GM23338 (cell line): ENCODE data around the gene CA5B. TPM values are rescaled to one million over a fixed set of nuclear protein-coding genes. Genes with fewer than 3 reads are reported as not detected.

Experiments used
- ATAC-seq: fragments of 200-7000 bp; cut with Tn5 transposase; 3 replicates; pipeline ENCODE4 v1.9.1; 2020
- DNase-seq: peaks from one replicate; pipeline ENCODE4 v3.0.0-alpha.2; 2015; ENCODE audit warnings: low spot score
- H2AFZ ChIP-seq: fragments of 200-600 bp; sonication (generic); 2 replicates; pipeline ENCODE4 v1.8.0; 2016; ENCODE audit warnings: antibody characterized with exemption, mild to moderate bottlenecking, moderate library complexity
- H3F3A ChIP-seq: fragments of 200-600 bp; sonication (generic); replicated peaks from 2 replicates; pipeline ENCODE4 v1.8.0; 2017; ENCODE audit warnings: antibody characterized with exemption, mixed run types, low read depth
- H3K27ac ChIP-seq: fragments of 200-600 bp; sonication (generic); 2 replicates; pipeline ENCODE4 v1.6.1; 2016; ENCODE audit warnings: low read depth
- H3K27me3 ChIP-seq: fragments of 200-600 bp; sonication (generic); 2 replicates; pipeline ENCODE4 v1.8.0; 2016; ENCODE audit warnings: mild to moderate bottlenecking, mixed run types, moderate library complexity; ENCODE audit not compliant: insufficient read depth
- H3K36me3 ChIP-seq: fragments of 200-600 bp; sonication (generic); 2 replicates; pipeline ENCODE4 v1.8.0; 2016; ENCODE audit warnings: mild to moderate bottlenecking; ENCODE audit not compliant: insufficient read depth
- H3K4me1 ChIP-seq: fragments of 200-600 bp; sonication (generic); 2 replicates; pipeline ENCODE4 v1.8.0; 2016; ENCODE audit warnings: mild to moderate bottlenecking, moderate library complexity; ENCODE audit not compliant: insufficient read depth
- H3K4me2 ChIP-seq: fragments of 200-600 bp; sonication (generic); 2 replicates; pipeline ENCODE4 v1.7.1; 2017; ENCODE audit warnings: mixed run types
- H3K4me3 ChIP-seq: fragments of 200-600 bp; sonication (generic); 2 replicates; pipeline ENCODE4 v1.6.1; 2016; ENCODE audit warnings: mixed run types
- H3K79me2 ChIP-seq: fragments of 200-600 bp; sonication (generic); replicated peaks from 2 replicates; pipeline ENCODE4 v1.8.0; 2017; ENCODE audit warnings: mild to moderate bottlenecking; ENCODE audit not compliant: insufficient read depth
- H3K9me2 ChIP-seq: fragments of 200-600 bp; sonication (generic); 2 replicates; pipeline ENCODE4 v1.8.0; 2017; ENCODE audit not compliant: insufficient read depth
- H4K20me1 ChIP-seq: fragments of 200-600 bp; sonication (generic); replicated peaks from 2 replicates; pipeline ENCODE4 v1.8.0; 2017; ENCODE audit warnings: mild to moderate bottlenecking; ENCODE audit not compliant: insufficient read depth
- H3K27ac Mint-ChIP-seq: 2 replicates; pipeline ENCODE4 v1.8.0; 2020; ENCODE audit warnings: inconsistent platforms, mild to moderate bottlenecking, moderate library complexity, mixed read lengths
- H3K27me3 Mint-ChIP-seq: 3 replicates; pipeline ENCODE4 v1.8.0; 2022; ENCODE audit warnings: low read depth, mild to moderate bottlenecking, moderate library complexity, mixed read lengths, inconsistent platforms; ENCODE audit not compliant: insufficient read depth, poor library complexity
- H3K36me3 Mint-ChIP-seq: 3 replicates; pipeline ENCODE4 v1.8.0; 2021; ENCODE audit warnings: low read depth, mild to moderate bottlenecking, inconsistent platforms, moderate library complexity, mixed read lengths
- H3K4me1 Mint-ChIP-seq: 3 replicates; pipeline ENCODE4 v1.8.0; 2020; ENCODE audit warnings: mild to moderate bottlenecking, inconsistent platforms, mixed read lengths
- H3K4me3 Mint-ChIP-seq: 3 replicates; pipeline ENCODE4 v1.8.0; 2021; ENCODE audit warnings: moderate library complexity, mild to moderate bottlenecking, inconsistent platforms, mixed read lengths
- H3K9me3 Mint-ChIP-seq: 3 replicates; pipeline ENCODE4 v1.8.0; 2020; ENCODE audit warnings: moderate library complexity, mild to moderate bottlenecking, inconsistent platforms, mixed read lengths
- CREB1 ChIP-seq: fragments of 250-450 bp; sonication (Bioruptor Pico); IDR thresholded peaks from 2 replicates; pipeline ENCODE4 v1.5.0; 2020; ENCODE audit warnings: low read depth, mild to moderate bottlenecking, moderate library complexity
- EZH2 ChIP-seq: fragments of 200-600 bp; sonication (generic); IDR thresholded peaks from one replicate; pipeline ENCODE4 v1.8.0; 2017; ENCODE audit warnings: antibody characterized with exemption, mild to moderate bottlenecking, low read depth; ENCODE audit not compliant: unreplicated experiment
- EZH2phosphoT487 ChIP-seq: fragments of 200-600 bp; sonication (generic); IDR thresholded peaks from one replicate; pipeline ENCODE4 v1.8.1; 2018; ENCODE audit warnings: antibody characterized with exemption; ENCODE audit not compliant: unreplicated experiment
- JUNB ChIP-seq: IDR thresholded peaks from one replicate; pipeline ENCODE4 v1.6.1; 2016; ENCODE audit warnings: antibody characterized with exemption; ENCODE audit not compliant: unreplicated experiment
- POLR2AphosphoS5 ChIP-seq: IDR thresholded peaks from 2 replicates; pipeline ENCODE4 v1.6.1; 2016; ENCODE audit warnings: antibody characterized with exemption, low read depth
- STAT1 ChIP-seq: IDR thresholded peaks from one replicate; pipeline ENCODE4 v1.6.1; 2016; ENCODE audit warnings: antibody characterized with exemption; ENCODE audit not compliant: unreplicated experiment
- ZNF114 ChIP-seq: fragments of 250-450 bp; sonication (Bioruptor Pico); IDR thresholded peaks from 2 replicates; pipeline ENCODE4 v1.5.0; 2020; ENCODE audit warnings: mild to moderate bottlenecking, moderate library complexity
- ZNF331 ChIP-seq: fragments of 250-450 bp; sonication (Bioruptor Pico); IDR thresholded peaks from 2 replicates; pipeline ENCODE4 v1.5.0; 2020; ENCODE audit warnings: low read depth, mild to moderate bottlenecking, moderate library complexity
- polyA plus RNA-seq: library from polyadenylated mRNA; unstranded; fragments of >200 nt; fragmentation: Nextera tagmentation; extraction: Ambion mirVana; gene quantifications from 2 replicates; pipeline ENCODE4 v1.2.1, GENCODE V29; 2016
- total RNA-seq: library from RNA; depleted of rRNA; stranded (reverse); fragments of >200 nt; shearing (Covaris generic); gene quantifications from 2 replicates; pipeline ENCODE4 v1.2.3, GENCODE V29; 2014
- TF ChIP-seq, protein P1 (sequence below): IDR thresholded peaks from 2 replicates; pipeline ENCODE4 v1.6.1; 2016; ENCODE audit warnings: antibody characterized with exemption
- TF ChIP-seq, protein P2 (sequence below): fragments of 250-450 bp; sonication (Bioruptor Pico); IDR thresholded peaks from 2 replicates; pipeline ENCODE4 v1.5.0; 2020; ENCODE audit warnings: mild to moderate bottlenecking, moderate library complexity

The CA5B gene
- total and polyA plus RNA-seq, 2 experiments from 2014 or later, result 4.8 to 6.1 TPM

DNA sequence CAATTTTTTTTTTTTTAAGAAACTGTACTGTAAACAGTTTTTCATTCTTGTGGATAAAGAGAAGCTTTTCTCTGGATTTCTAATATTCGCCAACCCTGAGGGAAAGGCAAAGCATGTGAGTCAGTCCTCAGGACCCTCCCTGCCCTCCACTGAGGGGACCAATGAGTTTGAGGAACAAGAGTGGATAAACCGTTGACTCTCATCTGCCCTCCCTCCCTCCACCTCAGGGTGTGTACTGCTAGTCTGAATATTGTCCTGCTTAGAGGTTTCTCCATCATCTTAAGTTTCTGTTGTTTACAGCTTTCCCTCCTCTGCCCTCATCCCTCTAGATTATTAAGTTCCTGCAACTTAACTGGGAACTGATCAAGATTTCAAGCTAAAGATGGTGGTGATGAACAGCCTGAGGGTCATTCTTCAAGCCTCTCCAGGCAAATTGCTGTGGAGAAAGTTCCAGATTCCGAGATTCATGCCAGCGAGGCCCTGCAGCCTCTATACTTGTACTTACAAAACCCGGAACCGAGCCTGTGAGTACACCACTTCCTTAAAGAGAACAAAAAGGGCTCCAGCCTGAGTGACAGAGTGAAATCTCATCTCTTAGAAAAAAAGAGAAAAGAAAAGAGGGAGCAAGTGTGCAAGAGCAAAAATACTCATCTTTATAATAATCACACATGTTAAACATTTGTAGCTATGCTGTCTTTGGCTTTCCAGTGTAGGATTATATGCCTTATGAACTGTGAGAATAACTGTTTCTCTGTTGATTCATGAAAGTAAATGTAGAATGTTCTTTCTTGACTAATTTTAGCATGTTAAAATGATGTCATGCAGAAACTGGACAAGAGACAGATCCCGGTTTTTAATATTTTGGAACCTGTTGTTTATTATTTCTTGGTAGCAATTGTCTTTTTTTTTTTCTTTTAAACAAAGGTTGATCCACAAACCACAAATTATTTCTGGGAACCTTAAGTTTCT, 11.9 kb downstream of the CA5B start:
- Histone ChIP-seq H3K27ac (no peak overlapping the region), H3K27me3 (no peaks in the 10 kb centered on the region), H4K20me1 (no peaks in the 10 kb centered on the region), H3K4me1 (peaks cover 30% of the 10 kb centered on the region), H3K4me3 (no peak overlapping the region), H3K79me2 (no peaks in the 10 kb centered on the region), H2AFZ (no peak overlapping the region), H3K9me2 (no peaks in the 10 kb centered on the region), H3K36me3 (no peaks in the 10 kb centered on the region), H3K4me2 (no peak overlapping the region), H3F3A (no peaks in the 10 kb centered on the region)
- ATAC-seq (no peak), DNase-seq (no peak)
- H3K4me3 Mint-ChIP-seq, result no peak overlapping the region
- peak overlapping the region; percentile 44; the same call in 1 of the 2 replicates for H3K27ac Mint-ChIP-seq
- peaks cover 39% of the 10 kb centered on the region for H3K4me1 Mint-ChIP-seq
- H3K36me3 Mint-ChIP-seq, result peaks cover 3% of the 10 kb centered on the region; the same call in 1 of the 3 replicates
- TF ChIP-seq, protein P1, sequence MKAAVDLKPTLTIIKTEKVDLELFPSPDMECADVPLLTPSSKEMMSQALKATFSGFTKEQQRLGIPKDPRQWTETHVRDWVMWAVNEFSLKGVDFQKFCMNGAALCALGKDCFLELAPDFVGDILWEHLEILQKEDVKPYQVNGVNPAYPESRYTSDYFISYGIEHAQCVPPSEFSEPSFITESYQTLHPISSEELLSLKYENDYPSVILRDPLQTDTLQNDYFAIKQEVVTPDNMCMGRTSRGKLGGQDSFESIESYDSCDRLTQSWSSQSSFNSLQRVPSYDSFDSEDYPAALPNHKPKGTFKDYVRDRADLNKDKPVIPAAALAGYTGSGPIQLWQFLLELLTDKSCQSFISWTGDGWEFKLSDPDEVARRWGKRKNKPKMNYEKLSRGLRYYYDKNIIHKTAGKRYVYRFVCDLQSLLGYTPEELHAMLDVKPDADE, result no peak
- TF ChIP-seq JUNB (no peak), STAT1 (no peak), CREB1 (CRISPR knock-in tag) (no peak), ZNF114 (CRISPR knock-in tag) (no peak), ZNF331 (CRISPR knock-in tag) (no peak), POLR2AphosphoS5 (no peak), EZH2phosphoT487 (no peak), EZH2 (no peak)
- TF ChIP-seq, protein P2, sequence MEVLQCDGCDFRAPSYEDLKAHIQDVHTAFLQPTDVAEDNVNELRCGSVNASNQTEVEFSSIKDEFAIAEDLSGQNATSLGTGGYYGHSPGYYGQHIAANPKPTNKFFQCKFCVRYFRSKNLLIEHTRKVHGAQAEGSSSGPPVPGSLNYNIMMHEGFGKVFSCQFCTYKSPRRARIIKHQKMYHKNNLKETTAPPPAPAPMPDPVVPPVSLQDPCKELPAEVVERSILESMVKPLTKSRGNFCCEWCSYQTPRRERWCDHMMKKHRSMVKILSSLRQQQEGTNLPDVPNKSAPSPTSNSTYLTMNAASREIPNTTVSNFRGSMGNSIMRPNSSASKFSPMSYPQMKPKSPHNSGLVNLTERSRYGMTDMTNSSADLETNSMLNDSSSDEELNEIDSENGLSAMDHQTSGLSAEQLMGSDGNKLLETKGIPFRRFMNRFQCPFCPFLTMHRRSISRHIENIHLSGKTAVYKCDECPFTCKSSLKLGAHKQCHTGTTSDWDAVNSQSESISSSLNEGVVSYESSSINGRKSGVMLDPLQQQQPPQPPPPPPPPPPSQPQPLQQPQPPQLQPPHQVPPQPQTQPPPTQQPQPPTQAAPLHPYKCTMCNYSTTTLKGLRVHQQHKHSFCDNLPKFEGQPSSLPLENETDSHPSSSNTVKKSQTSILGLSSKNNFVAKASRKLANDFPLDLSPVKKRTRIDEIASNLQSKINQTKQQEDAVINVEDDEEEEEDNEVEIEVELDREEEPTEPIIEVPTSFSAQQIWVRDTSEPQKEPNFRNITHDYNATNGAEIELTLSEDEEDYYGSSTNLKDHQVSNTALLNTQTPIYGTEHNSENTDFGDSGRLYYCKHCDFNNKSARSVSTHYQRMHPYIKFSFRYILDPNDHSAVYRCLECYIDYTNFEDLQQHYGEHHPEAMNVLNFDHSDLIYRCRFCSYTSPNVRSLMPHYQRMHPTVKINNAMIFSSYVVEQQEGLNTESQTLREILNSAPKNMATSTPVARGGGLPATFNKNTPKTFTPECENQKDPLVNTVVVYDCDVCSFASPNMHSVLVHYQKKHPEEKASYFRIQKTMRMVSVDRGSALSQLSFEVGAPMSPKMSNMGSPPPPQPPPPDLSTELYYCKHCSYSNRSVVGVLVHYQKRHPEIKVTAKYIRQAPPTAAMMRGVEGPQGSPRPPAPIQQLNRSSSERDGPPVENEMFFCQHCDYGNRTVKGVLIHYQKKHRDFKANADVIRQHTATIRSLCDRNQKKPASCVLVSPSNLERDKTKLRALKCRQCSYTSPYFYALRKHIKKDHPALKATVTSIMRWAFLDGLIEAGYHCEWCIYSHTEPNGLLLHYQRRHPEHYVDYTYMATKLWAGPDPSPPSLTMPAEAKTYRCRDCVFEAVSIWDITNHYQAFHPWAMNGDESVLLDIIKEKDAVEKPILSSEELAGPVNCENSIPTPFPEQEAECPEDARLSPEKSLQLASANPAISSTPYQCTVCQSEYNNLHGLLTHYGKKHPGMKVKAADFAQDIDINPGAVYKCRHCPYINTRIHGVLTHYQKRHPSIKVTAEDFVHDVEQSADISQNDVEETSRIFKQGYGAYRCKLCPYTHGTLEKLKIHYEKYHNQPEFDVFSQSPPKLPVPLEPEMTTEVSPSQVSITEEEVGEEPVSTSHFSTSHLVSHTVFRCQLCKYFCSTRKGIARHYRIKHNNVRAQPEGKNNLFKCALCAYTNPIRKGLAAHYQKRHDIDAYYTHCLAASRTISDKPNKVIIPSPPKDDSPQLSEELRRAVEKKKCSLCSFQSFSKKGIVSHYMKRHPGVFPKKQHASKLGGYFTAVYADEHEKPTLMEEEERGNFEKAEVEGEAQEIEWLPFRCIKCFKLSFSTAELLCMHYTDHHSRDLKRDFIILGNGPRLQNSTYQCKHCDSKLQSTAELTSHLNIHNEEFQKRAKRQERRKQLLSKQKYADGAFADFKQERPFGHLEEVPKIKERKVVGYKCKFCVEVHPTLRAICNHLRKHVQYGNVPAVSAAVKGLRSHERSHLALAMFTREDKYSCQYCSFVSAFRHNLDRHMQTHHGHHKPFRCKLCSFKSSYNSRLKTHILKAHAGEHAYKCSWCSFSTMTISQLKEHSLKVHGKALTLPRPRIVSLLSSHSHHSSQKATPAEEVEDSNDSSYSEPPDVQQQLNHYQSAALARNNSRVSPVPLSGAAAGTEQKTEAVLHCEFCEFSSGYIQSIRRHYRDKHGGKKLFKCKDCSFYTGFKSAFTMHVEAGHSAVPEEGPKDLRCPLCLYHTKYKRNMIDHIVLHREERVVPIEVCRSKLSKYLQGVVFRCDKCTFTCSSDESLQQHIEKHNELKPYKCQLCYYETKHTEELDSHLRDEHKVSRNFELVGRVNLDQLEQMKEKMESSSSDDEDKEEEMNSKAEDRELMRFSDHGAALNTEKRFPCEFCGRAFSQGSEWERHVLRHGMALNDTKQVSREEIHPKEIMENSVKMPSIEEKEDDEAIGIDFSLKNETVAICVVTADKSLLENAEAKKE, result no peak
- H3K27me3 Mint-ChIP-seq, result peaks cover 7% of the 10 kb centered on the region
- H3K9me3 Mint-ChIP-seq, result no peaks in the 10 kb centered on the region
